SHP77 (cell line): ENCODE data around the gene KRTAP10-7.
"Not testable (repeated sequence)": the region's sequence is repeated elsewhere in the genome, so short reads cannot be mapped to it uniquely, and the experiment has no call there.

Source experiments
- DNase-seq, 2 experiments: peaks; one replicate each; lab custom pipeline; 2025; lab: John Stamatoyannopoulos, UW

The KRTAP10-7 gene

DNA sequence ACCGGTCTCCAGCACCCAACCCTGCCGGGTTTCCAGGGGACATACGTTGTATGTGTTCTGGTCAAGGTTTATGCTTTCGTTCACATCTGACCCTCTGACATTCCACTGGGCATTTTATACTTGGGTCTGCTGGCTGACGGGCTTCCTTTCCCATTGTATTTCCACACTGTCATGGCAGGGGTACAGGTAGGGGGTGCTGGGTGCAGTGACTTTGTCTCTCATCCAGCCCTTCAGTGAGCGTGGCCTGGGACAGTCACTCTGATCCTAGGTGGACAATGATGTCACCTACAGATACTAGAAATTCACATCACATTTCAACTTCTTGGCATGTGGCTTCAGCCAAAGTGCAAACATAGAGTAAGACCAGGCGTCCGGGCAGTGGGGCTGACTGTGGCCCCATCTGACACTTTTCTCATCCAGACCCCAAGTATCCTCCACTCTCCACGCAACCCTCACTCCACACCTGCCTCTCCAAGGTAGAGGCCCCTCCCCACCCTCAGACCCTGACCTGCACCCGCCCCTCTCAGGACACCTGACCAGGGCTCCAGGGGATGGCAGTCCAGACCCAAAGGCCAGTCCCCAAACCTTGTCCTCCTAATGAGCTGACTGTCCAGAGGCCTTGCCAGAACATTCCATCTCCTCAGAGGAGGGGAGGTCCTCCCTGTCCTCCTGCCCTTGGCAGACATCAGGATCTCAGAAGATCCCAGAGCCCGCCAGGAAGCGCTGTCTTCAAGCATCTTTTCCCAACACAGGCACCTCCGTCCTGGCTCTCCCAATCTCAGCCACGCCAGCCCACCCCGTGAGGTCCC, 36.0 kb downstream of the KRTAP10-7 start:
- DNase-seq: no peak

DNA sequence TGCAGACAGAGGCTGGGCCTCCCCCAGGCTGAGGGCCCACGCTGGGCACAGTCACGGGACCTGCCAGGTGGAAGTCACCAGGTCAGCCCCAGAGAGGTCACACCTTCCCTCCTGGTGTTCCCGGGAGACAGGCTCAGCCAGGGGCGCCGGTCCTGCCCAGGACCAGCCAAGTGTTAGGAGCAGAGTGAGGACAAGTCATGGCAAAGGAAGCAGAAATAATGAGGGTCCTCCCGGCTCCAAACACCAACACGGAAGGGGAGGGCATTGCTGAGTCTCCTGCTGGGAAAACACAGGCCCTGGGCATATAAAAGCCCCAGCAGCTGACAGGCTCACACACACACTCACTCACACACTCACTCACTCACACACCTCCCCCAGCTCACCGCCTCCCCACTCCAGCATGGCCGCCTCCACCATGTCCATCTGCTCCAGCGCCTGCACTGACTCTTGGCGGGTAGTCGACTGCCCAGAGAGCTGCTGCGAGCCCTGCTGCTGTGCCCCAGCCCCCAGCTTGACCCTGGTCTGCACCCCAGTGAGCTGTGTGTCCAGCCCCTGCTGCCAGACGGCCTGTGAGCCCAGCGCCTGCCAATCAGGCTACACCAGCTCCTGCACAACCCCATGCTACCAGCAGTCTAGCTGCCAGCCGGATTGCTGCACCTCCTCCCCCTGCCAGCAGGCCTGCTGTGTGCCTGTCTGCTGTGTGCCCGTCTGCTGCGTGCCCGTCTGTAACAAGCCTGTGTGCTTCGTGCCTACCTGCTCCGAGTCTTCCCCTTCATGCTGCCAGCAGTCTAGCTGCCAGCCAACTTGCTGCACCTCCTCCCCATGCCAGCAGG, 36.8 kb downstream of the KRTAP10-7 start, which contains the start of gene KRTAP10-10:
TSS of gene KRTAP10-10 (plus strand) at position 339 of the 833 bp plus-strand sequence. CDS start at position 401, 62 bp downstream.
- peak; percentile 24 to 39 for DNase-seq

DNA sequence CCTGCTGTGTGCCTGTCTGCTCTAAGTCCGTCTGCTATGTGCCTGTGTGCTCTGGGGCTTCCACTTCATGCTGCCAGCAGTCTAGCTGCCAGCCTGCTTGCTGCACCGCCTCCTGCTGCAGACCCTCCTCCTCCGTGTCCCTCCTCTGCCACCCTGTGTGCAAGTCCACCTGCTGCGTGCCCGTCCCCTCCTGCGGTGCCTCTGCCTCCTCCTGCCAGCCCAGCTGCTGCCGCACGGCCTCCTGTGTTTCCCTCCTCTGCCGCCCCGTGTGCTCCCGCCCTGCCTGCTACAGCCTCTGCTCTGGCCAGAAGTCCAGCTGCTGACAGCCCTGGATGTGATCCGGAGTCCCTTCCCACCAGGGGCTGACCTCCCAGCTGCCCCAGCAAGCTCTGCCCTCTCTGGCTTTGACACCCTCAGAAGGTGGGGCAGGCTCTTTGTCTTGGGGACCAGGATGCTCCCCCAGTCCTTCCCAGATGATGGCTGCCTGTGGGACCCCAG, 37.5 kb downstream of the KRTAP10-7 start:
- peak in 1 of 2 experiments; percentile 44 for DNase-seq

DNA sequence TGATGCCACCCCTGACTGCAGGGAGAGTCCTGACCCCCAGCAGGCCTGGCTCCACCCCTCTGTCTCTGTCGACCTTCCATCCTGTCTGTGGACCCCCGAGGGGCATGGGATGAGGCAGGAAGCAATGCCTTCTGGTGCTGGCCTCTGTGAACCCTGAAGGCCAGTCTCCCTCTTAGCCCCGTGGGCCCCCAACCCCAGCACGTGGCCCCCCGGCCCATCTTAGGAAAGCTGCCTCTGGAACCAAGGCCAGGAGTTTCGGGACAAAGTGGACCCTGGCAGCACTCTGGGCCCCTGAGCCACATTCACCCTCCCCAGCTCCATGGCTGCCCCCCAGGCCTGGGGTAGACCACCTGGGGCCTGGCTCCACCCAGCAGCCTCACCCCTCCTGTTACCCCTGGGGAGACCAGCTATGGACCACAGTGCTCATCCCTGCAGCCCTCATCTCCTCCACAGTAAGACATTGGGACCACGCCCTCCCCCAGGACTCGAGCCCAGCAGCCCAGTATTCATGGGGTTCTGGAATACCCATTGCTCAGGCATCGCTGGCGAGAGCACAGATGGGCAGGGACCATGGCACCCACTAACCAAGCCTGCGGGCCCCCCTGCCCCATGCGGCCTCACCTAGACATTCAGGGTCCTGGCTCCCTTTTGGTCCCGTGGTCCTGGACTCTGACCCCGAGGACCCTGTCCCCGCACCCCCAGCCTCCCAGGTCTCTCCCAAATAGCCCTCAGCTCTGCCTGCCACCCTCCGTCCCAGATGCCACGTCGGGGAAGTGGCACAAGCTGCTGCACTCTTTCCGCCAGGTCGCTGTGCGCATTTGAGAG, 38.3 kb downstream of the KRTAP10-7 start:
- DNase-seq: not testable (repeated sequence)

DNA sequence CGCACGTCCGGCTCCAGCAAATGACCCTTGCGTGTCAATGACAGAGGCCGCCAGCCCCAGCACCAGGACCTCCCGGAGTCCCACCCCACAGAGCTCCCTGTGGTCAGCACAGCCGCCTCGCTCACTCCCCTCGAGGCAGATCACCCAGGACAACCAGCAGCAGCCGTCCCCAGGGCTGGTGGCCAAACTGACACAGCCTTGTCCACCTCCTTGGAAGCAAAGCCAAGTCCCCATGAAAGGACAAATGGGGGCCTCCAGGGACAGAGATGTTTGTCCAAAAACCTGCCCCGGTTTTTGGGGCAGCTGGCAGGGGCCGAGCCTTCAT, 38.9 kb downstream of the KRTAP10-7 start:
- no peak for DNase-seq

DNA sequence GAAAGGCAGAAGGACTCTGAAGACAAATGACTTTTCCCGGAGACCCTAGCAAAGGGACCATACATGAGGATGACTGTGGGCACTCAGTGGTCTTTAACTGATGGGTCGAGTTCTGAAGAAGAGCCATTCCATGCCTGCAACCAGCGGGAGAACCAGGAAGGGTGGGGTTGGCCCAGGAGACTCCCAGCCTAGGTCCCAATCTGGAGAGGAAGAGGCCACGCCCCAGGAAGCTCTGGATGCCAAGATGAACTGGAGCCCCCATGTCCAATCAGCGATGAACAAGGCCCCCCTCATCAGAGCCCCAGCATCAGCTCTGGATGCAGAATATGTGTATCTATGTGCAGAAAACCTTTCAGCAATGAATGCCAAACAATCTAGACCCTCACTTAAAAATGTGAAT, 40.4 kb downstream of the KRTAP10-7 start:
- DNase-seq: no peak

DNA sequence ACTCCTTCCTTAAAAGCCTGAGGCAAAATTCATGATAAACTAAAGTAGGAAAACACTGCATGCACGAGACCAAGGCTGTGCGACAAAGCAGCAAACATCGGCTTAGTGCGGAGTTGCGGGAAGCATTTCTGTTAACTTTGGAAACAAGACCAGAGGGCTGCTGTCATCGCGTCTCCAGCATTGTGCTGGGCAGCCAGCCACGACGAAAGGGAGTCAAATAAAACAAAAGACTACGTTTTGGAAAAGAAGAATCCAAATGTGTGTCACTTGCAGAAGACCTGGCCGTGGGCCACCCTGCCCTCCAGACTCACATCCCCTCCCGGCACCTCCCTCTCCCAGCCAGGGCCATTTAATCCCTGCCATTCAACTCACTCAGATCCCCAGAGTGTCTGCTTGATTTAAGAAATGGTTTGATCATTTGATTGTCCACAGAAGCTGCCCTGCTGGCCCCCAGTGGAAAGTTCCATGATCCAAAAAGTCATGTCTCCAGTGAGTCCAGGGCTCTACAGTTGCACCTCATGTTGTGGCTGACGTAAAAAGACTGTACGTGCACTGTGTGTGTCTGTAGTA, 43.4 kb downstream of the KRTAP10-7 start:
- no peak for DNase-seq

DNA sequence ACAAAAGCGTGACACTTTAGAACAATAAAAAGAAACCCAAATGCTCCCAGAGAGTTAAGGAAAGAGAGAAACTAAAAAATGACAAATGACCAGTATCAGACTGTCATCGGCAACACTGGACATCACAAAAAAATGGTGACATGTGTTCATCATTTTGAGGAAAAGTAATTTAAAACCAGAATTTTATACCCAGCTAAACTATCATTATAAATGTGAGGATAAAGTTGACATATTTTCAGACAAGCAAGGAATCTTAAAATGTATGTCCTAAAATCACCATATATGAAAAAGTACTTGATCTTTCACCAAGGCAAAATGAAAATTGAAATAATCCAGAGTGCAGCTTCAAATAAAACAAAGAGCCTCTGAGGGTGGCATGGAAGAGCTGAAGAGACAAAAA, 44.5 kb downstream of the KRTAP10-7 start:
- no peak for DNase-seq

DNA sequence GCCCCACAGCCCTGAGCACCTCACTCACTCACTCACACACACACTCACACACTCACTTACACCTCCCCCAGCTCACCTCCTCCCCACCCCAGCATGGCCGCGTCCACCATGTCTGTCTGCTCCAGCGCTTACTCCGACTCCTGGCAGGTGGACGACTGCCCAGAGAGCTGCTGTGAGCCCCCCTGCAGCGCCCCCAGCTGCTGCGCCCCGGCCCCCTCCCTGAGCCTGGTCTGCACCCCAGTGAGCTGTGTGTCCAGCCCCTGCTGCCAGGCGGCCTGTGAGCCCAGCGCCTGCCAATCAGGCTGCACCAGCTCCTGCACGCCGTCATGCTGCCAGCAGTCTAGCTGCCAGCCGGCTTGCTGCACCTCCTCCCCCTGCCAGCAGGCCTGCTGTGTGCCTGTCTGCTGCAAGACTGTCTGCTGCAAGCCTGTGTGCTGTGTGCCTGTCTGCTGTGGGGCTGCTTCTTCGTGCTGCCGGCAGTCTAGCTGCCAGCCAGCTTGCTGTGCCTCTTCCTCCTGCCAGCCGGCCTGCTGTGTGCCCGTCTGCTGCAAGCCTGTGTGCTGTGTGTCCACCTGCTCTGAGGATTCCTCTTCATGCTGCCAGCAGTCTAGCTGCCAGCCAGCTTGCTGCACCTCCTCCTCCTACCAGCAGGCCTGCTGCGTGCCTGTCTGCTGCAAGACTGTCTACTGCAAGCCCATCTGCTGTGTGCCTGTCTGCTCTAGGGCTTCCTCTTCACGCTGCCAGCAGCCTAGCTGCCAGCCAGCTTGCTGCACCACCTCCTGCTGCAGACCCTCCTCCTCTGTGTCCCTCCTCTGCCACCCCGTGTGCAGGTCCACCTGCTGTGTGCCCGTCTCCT, 46.2 kb downstream of the KRTAP10-7 start, which contains the start of gene KRTAP10-11:
TSS of gene KRTAP10-11 (plus strand) at position 49 of the 856 bp plus-strand sequence. CDS start at position 94, 45 bp downstream.
- DNase-seq: peak in 1 of 2 experiments; percentile 53

DNA sequence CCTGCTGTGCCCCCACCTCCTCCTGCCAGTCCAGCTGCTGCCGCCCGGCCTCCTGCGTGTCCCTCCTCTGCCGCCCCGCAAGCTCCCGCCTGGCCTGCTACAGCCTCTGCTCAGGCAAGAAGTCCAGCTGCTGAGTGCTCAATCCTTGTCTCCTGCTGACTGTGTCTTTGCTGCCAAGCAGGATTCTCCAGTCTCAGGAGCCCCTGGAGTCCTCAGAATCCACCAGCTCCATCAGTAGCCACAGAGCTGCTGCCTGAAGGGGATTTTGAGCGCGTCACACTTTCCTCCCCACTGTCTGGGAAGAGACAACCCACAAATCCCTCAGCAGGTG, 46.8 kb downstream of the KRTAP10-7 start:
- peak in 1 of 2 experiments; percentile 53 for DNase-seq

DNA sequence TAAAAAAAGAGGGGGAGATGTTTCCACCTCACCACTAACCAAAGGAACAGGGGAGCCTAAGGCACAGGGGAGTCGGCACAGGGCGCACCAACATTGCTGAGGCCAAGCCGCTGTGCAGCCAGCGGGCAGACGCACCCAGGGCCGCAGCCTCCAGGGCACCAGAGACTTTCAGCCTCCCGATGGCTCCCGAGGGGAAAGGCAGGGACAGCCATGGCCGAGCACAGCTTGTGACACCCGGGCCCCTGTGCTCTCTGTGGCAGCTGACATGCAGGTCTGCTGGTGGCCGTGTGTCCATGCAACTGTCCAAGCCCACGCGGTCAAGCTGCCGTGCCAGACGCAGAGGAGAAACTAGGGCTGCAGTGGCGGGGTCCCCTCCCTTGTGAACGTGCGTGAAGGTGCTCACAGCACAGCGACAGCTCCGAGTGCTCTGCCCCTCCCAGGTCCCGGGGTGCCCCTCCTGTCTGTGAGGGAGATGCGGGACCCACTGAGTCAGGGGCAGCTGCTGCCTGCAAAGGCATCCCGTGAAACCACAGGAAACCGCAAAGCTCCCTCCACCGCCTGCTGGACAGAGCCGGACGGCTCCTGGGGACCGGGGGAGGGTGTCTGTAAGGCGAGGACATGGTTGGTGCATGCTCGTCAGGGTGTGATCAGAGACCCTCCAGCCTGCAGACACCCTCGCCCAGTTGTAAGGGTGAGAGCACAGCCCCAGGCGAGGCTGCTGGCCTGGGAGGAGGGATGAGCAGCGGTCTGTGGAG, 48.3 kb downstream of the KRTAP10-7 start:
- no peak for DNase-seq

DNA sequence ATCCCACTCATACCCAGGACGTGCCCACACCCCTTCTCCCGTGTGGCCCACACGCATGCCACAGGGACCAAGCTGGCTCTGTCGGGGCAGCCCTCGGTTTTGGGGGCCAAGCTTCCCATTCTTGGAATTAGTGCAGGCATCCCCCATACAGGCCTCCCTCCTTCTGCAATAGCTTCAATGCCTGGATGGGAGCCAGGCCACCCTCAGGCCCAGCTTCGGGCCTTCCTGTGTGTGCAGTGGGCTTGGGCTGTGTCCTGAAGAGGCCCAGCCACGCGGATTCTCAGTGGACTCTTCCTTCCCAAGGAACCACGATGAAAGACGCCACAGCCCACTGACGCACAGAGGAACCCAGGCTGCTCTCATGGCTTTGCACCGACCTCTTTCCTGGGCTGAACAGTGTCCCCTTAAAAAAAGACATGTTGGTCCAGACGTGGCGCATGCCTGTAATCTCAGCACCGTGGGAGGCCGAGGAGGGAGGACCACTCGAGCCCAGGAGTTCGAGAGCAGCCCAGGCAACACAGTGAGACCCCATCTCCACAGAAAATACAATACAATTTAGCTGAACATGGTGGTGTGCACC, 49.2 kb downstream of the KRTAP10-7 start:
- DNase-seq: no peak

DNA sequence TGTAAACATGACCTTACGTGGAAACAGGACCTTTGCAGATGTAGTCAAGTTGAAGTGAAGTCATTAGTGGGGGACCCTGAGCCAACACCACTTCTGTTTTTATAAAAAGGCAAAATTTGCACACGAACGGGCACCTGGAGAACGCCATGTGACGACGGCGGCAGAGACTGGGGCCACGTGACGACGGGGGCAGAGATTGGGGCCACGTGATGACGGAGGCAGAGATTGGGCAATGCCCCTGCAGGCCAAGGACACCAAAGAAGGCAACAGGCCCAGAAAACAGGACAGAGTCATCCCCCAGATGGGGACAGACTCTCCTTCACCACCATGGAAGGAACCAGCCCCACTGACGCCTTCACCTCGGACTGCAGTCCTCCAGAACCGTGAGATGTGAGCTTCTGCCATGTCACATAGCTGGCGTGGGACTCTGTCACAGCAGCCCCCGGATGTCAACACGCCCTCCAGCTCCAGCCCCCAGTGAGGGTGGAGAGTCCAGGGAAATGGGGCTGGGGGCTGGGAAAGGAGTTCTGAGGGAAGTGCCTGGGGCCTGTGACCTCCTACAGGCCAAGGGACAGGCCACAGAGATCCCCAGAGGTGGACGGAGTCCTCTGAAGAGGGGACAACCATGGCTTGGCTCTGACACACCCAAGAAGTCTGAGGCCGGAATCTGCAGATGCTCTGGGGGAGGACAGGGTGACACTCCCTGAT, 50.0 kb downstream of the KRTAP10-7 start:
- DNase-seq: no peak

DNA sequence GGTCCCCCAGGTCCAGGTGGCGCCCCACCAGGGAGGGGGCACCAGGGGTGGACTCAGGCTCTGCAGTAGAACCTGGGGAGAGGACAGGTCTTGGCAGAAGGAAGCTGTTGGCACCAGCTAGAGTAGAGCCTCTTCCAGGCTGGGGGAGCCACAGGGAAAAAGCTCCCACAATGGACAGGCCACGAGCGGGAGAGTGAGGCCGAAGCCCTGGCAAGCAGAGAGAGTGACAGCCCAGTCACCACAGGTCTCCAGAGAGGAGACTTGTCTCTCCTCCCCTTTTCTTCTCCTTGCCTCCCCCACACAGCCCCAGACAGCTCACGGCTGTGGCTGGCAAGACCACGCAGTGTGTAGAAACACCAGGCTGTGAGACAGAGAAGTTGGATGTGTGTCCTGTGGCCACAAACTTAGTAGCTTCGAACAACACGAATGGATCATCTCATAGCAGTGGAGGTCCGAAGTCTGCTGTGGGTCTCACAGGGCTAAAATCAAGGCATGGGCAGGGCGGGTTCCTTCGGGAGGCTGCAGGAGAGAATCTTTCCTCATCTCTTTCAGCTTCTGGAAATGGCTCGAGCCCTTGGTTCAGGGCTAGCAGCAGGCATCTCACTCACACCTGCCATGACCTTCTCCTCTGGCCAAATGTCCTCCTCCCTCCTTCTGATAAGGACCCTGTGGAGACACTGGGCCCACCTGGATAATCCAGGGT, 50.7 kb downstream of the KRTAP10-7 start:
- no peak for DNase-seq
